Activated naive CD4-positive, alpha-beta T cell treated with anti-CD3 and anti-CD28 coated beads, Interleukin-2, amount 50 U/mL, for 24 hours (primary cell): Measurements from ENCODE around the gene RAD51C.
"Not testable (repeated sequence)": the region's sequence is repeated elsewhere in the genome, so short reads cannot be mapped to it uniquely, and the experiment has no call there.

ENCODE experiments used
- H3K27ac Mint-ChIP-seq: one replicate; pipeline ENCODE4 v1.8.0; 2021; ENCODE audit warnings: mild to moderate bottlenecking, mixed read lengths
- H3K27me3 Mint-ChIP-seq: one replicate; pipeline ENCODE4 v1.8.0; 2021; ENCODE audit warnings: mixed read lengths
- H3K36me3 Mint-ChIP-seq: one replicate; pipeline ENCODE4 v1.8.0; 2021; ENCODE audit warnings: mixed read lengths
- H3K4me1 Mint-ChIP-seq: one replicate; pipeline ENCODE4 v1.8.0; 2021; ENCODE audit warnings: mixed read lengths
- H3K4me3 Mint-ChIP-seq: one replicate; pipeline ENCODE4 v1.8.0; 2021; ENCODE audit warnings: mild to moderate bottlenecking, mixed read lengths
- H3K9me3 Mint-ChIP-seq: one replicate; pipeline ENCODE4 v1.8.0; 2021; ENCODE audit warnings: mixed read lengths

RAD51C gene

DNA sequence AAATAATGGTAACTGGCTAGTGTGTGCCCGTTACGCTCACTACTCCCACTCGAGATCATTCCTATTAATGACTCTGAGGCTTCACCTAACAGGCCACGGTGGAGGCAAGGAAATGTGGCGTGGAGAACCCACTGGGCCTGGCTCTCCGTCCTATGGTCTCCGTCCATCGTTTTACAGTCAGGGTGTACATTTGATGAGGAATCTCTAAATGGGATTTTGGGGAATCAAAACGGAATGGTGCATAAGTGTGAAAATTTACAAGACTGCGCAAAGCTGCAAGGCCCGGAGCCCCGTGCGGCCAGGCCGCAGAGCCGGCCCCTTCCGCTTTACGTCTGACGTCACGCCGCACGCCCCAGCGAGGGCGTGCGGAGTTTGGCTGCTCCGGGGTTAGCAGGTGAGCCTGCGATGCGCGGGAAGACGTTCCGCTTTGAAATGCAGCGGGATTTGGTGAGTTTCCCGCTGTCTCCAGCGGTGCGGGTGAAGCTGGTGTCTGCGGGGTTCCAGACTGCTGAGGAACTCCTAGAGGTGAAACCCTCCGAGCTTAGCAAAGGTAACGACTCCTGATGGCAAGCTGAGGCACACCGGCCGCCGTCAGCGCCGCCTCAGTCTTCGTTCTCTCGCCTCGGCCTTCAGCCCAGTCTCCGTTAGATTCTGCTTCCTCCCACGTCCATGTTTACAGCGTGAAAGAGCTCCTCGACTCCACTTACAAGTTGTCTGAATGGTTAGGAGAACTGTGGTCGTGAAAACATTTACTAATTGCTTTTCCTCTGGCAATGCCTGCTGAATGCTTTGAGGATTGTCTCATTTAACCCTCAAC lies at the start of gene RAD51C:
RAD51C (plus strand) TSS at position 364 of the 817 bp plus-strand sequence; CDS start at position 406, 42 bp downstream.
- H3K27me3 Mint-ChIP-seq: no peaks in the 10 kb centered on the region
- H3K9me3 Mint-ChIP-seq: no peaks in the 10 kb centered on the region
- H3K27ac Mint-ChIP-seq: peak within 1 kb of the TSS; percentile 90
- H3K4me3 Mint-ChIP-seq: peak within 1 kb of the TSS; percentile 95
- H3K36me3 Mint-ChIP-seq: peaks cover 5% of the 10 kb centered on the region
- H3K4me1 Mint-ChIP-seq: peaks cover 24% of the 10 kb centered on the region

DNA sequence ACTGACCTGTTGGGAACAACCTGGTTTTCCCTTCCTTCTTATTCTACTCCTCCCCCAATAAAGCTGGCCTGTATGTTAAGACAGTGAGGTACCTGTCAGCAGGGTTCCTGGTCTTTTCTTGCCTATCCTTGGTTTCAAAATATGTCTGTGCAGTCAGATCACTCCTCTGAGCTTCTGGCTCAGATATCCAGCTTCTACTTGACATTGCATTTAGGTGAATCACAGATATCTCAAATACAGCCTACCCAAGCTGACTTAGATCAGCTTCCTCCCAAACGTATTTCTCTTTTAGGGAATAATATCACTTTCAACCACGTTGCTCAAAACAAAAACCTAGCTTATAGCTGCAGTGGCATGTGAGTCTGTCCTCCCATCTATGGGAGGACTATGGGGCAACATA lies 49.3 kb upstream of the RAD51C start:
- Mint-ChIP-seq H3K36me3 (no peaks in the 10 kb centered on the region), H3K27me3 (no peaks in the 10 kb centered on the region), H3K4me3 (no peak overlapping the region), H3K9me3 (no peaks in the 10 kb centered on the region), H3K27ac (no peak overlapping the region), H3K4me1 (no peaks in the 10 kb centered on the region)

DNA sequence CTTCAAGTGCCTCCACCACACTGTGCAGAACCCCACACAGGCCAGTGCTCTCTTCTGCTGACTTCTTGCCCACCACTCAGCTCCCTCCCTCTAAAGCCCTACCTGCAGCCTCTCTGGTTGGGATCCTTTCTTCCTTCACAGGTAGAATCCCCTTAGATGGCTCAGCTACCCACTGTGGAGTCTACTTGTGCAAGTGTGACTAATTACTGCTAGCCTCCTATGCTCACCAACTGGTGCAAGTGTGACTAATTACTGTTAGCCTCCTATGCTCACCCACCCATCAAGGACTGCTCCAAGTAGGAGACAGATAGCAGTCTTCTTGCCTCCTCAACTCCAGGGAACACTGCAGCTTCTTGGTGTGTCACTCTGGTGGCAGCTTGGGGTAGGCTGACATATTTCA lies 44.2 kb upstream of the RAD51C start:
- Mint-ChIP-seq H3K27ac (no peak overlapping the region), H3K27me3 (no peaks in the 10 kb centered on the region), H3K4me1 (no peaks in the 10 kb centered on the region), H3K4me3 (no peak overlapping the region), H3K9me3 (no peaks in the 10 kb centered on the region), H3K36me3 (no peaks in the 10 kb centered on the region)

DNA sequence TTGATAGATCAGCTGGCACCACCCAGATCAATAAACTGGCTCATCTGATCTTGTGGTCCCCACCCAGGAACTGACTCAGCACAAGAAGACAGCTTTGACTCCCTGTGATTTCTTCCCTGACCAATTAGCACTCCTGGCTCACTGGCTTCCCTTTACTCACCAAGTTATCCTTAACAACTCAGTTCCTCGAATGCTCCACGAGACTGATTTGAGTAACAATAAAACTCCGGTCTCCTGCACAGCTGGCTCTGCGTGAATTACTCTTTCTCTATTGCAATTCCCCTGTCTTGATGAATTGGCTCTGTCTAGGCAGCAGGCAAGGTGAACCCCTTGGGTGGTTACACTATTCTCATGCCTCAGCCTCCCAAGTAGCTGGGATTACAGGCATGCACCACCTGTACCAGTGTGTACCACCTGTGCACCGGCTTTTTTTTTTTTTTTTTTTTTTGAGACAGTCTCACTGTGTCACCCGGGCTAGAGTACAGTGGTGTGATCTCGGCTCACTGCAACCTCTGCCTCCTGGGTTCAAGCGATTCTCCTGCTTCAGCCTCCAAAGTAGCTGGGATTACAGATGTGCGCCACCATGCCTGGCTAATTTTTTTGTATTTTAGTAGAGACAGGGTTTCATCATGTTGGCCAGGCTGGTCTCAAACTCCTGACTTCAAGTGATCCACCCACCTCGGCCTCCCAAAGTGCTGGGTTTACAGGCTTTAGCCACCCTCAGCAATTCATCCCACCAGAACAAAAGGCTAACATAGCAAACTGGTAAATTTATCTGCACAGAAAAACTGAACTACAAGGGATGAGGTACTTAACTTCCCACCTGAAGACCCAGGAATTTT lies 34.2 kb upstream of the RAD51C start:
- not testable (repeated sequence) for H3K36me3 Mint-ChIP-seq, H3K9me3 Mint-ChIP-seq, H3K27me3 Mint-ChIP-seq
- peak overlapping the region; percentile 99 for H3K27ac Mint-ChIP-seq
- peaks cover 17% of the 10 kb centered on the region for H3K4me1 Mint-ChIP-seq
- peak overlapping the region; percentile 30 for H3K4me3 Mint-ChIP-seq

DNA sequence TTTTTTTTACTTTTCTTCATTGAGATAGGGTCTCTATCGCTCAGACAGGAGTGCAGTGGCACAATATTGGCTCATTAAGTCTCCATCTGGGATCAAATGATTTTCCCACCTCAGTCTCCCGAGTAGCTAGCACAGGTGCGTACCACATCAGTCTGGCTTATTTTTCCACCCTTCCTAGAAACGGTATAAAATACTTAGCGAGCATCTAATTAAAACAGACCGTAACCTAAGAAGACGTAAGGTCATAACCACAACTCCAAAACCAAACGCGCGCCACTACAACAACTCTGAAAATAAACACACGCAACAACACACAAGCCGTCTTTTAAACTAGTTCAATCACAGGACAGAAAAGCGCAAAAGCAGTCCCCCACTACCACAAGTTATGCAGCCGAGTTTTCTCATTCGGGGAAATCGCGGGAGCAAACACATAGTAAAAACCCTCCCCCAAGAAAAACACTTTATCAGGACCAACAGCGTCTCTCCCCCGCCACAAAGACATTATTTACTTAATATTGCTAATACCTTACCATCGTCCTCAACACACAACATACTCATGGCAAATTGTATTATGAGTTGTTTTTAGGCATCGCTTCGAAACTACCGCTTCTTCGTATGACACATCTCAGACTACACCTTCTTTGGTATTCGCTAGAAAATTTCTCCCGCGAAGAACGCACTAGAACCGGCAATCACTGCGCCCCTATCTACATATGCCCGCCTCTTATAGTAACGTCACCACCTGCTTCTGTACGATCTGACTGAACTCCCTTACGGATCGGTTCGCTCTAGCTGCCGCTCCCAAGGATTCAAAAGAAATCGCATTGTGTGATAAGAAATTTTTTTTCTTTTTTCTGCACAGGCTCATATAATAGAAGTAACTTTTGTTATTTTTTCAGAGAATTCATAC lies 33.3 kb upstream of the RAD51C start:
- Mint-ChIP-seq H3K27ac (peak overlapping the region; percentile 99), H3K4me3 (peak overlapping the region; percentile 76), H3K9me3 (no peaks in the 10 kb centered on the region), H3K36me3 (no peaks in the 10 kb centered on the region), H3K27me3 (no peaks in the 10 kb centered on the region), H3K4me1 (peaks cover 17% of the 10 kb centered on the region)

DNA sequence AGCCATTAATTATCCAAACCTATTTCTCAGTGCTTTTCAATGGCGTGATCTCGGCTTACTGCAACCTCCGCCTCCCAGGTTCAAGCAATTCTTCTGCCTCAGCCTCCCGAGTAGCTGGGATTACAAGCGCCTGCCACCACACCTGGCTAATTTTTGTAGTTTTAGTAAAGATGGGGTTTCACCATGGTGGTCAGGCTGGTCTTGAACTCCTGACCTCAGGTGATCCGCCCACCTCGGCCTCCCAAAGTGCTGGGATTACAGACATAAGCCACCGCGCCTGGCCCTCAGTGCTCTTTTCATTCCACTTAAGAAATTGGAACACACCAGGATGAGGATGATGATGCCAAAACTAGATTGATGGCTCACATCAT lies 32.7 kb upstream of the RAD51C start:
- not testable (repeated sequence) for H3K9me3 Mint-ChIP-seq, H3K36me3 Mint-ChIP-seq, H3K27me3 Mint-ChIP-seq
- peak overlapping the region; percentile 76 for H3K4me3 Mint-ChIP-seq
- H3K27ac Mint-ChIP-seq: peak overlapping the region; percentile 99
- H3K4me1 Mint-ChIP-seq: peaks cover 17% of the 10 kb centered on the region

DNA sequence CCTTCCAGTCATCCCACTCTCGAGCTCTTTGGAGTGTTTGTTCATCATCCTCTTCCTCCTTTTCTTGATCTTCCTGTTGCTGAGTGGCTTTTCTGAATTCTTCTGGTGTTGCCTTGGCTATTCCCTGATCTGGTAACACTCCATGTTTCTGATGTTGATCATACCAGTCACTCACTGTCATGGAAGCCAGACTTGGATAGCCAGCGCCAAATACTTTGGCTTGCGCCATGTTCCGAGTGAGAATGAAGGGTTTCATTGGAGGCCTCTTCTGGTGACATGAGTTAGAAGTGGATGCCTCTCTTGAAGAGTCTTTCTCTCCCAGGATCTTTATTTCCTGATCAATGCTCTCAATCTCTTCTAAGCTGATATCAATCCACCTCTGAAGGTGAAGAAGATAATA lies 31.8 kb upstream of the RAD51C start:
- peaks cover 17% of the 10 kb centered on the region for H3K4me1 Mint-ChIP-seq
- peak overlapping the region; percentile 55 for H3K4me3 Mint-ChIP-seq
- no peak overlapping the region for H3K27ac Mint-ChIP-seq
- no peaks in the 10 kb centered on the region for H3K27me3 Mint-ChIP-seq
- no peaks in the 10 kb centered on the region for H3K9me3 Mint-ChIP-seq
- no peaks in the 10 kb centered on the region for H3K36me3 Mint-ChIP-seq

DNA sequence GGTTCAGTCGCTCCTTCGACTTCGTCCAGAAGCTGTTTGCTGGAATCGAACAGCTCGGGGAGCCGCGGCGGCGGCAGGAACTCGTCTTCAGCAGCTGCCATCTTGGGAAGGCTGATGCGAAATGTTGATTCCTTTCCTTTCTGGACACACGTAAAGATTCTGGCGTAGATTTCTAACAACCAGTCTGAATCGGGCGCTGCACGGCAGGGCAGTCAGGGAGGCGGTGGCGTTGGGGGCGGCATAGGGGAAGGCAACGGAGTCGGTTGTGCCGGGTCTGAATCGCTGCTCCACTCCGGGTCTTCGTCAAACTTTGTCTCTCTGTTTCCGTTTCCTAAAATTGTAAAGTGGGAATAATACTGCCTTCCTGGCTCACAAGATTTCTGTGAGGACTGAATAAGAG lies 30.9 kb upstream of the RAD51C start:
- Mint-ChIP-seq H3K27ac (no peak overlapping the region), H3K9me3 (no peaks in the 10 kb centered on the region), H3K36me3 (no peaks in the 10 kb centered on the region), H3K27me3 (peaks cover 1% of the 10 kb centered on the region), H3K4me1 (peaks cover 19% of the 10 kb centered on the region), H3K4me3 (no peak overlapping the region)

DNA sequence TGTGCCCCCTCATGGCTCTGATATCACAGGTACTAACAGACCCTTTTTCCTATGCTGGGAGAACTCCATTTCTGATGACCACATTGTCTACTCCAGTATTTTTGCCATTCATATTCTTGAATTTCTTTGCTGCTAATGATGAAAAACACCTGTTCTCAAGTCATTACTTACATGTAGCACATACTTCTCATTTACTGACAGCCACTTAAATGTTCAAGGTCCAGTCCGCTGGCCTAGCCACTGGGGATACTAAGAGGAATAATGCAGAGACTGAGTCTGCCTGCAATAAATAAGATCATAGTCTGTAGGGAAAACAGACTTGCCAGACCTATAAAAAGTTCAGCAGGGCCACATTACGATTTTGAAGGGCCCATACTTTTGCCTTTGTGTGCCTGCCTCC lies 28.1 kb upstream of the RAD51C start:
- Mint-ChIP-seq H3K27ac (no peak overlapping the region), H3K4me1 (peaks cover 10% of the 10 kb centered on the region), H3K36me3 (no peaks in the 10 kb centered on the region), H3K27me3 (peaks cover 2% of the 10 kb centered on the region), H3K9me3 (no peaks in the 10 kb centered on the region), H3K4me3 (no peak overlapping the region)

DNA sequence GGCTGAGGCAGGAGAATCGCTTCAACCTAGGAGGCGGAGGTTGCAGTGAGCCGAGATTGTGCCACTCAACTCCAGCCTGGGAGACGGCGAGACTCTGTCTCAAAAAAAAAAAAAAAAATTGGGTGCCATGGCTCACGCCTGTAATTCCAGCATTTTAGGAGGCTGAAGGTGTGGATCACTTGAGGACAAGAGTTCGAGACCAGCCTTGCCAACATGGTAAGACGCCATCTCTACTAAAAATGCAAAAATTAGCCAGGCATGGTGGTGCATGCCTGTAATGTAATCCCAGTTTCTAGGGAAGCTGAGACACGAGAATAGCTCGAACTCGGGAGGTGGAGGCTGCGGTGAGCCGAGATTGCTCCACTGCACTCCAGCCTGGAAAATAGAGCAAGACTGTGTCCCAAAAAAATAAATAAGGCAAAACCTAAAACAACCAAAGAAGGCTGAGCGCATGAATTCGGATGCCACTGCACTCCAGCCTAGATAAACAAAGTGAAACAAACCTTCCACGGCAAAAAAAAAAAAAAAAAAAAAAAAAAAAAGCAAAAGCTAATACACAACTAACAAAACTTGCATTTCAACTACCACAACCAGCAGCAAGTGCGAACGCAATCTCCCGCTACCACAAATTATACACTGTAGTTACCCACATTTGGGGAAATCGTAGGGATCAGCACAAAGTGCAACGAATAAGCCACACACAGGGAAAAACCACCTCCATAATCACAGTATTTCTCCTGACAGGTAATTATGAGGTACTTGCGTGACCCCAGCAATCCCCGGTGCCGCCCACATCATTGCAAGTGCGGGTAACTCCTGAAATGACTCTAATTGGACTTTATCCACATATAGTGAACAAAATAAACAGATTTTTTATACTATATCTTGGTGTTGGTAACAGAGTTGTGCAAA lies 26.2 kb upstream of the RAD51C start:
- no peak overlapping the region for H3K27ac Mint-ChIP-seq
- no peaks in the 10 kb centered on the region for H3K9me3 Mint-ChIP-seq
- H3K27me3 Mint-ChIP-seq: peaks cover 2% of the 10 kb centered on the region
- no peak overlapping the region for H3K4me3 Mint-ChIP-seq
- H3K36me3 Mint-ChIP-seq: no peaks in the 10 kb centered on the region
- H3K4me1 Mint-ChIP-seq: peaks cover 8% of the 10 kb centered on the region

DNA sequence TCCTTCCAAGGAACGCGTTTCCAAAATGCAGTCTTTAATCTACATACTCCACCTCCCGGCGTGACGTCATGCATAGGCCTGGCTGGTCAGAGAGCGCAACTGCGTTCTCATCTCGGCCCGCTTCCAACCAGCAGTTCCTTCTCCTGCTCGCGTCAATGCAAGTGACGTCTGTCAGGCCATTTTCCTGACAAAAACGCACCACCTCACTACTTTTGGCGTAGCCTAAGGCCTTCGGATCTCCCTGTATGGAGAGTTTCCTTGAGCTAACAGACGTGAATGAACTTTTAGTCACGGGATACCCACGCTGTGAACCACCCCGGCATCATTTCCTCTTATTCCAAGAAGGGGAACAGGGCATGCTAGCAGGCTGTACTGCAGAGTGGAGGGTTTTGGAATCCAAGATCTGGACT lies 25.5 kb upstream of the RAD51C start:
- H3K4me1 Mint-ChIP-seq: peaks cover 8% of the 10 kb centered on the region
- H3K9me3 Mint-ChIP-seq: no peaks in the 10 kb centered on the region
- H3K27ac Mint-ChIP-seq: no peak overlapping the region
- H3K36me3 Mint-ChIP-seq: no peaks in the 10 kb centered on the region
- H3K4me3 Mint-ChIP-seq: peak overlapping the region; percentile 47
- peaks cover 2% of the 10 kb centered on the region for H3K27me3 Mint-ChIP-seq

DNA sequence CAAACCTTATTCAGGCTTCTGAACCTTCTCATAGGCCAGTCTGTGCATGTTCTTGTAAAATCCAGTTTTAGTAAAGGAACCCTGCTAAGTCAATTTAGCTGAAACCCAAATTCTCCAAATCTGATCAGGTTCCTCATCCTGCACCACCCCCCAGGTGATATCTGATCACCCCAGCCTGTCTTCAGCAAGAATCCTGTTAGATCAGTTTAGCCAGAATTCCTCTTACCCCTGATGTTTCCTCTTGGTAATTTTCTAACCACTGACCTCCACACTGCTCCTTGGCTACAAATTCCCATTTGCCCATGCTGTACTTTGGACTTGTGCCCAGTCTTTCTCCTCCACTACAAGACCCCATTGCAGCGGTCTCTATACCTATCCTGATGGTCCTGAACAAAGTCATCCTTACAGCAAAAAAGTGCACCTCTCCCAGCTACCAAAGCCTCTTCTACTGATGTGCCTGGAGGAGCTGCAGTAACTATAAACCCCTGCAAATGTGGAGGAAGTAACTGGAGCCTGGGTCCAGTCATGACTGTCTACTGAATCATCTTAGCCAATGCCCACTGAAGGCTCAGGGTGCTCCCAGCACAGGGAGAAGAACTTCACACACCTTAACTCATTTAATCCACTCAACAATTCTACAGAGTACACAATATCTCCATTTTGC lies 24.3 kb upstream of the RAD51C start:
- Mint-ChIP-seq H3K9me3 (no peaks in the 10 kb centered on the region), H3K4me3 (no peak overlapping the region), H3K36me3 (no peaks in the 10 kb centered on the region), H3K4me1 (peaks cover 8% of the 10 kb centered on the region), H3K27ac (no peak overlapping the region), H3K27me3 (peaks cover 2% of the 10 kb centered on the region)

DNA sequence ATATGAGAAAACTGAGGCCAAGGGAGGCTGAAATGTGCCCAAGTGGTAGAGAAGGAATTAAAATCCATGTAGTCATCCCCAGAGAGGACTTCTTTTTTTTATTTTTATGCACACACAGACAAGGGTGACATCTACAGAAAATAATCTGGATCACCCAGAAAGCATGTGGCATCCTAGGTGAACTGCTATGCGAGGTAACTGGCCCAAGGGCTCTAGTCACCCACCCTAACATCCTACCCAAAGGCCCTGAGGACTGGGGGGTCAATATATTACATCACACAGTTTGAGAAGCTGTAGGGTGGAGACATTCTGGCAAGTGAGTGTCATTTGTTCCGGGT lies 23.8 kb upstream of the RAD51C start:
- peaks cover 2% of the 10 kb centered on the region for H3K27me3 Mint-ChIP-seq

DNA sequence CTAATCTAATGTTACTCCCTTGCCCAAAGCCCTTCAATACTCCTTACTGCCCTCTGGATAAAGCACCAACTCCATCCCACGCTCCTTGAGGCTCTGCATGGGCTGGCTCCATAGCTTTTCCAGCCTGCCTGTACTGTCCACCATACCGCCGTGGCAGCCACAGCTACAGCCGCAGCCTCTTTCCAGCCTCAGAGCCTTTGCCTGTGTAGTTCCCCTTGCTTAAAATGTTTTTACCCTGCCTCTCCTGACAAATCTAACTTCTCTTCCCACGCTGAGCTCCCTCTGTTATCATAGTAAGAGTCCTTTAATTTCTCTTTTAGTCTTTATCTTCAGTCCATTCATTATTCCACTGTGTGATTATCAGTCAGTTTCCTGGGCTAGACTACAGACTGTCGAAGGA lies 22.5 kb upstream of the RAD51C start:
- Mint-ChIP-seq H3K4me1 (peaks cover 8% of the 10 kb centered on the region), H3K4me3 (no peak overlapping the region), H3K27me3 (peaks cover 2% of the 10 kb centered on the region), H3K36me3 (no peaks in the 10 kb centered on the region), H3K27ac (no peak overlapping the region), H3K9me3 (no peaks in the 10 kb centered on the region)

More for the DNA sequence above, 23.8 kb upstream of the RAD51C start:
- no peak overlapping the region for H3K27ac Mint-ChIP-seq
- no peaks in the 10 kb centered on the region for H3K9me3 Mint-ChIP-seq
- H3K36me3 Mint-ChIP-seq: no peaks in the 10 kb centered on the region
- H3K4me1 Mint-ChIP-seq: peaks cover 8% of the 10 kb centered on the region
- H3K4me3 Mint-ChIP-seq: no peak overlapping the region
